Right hindlimb (tissue), 1 donor: ENCODE data around the gene CTNNBIP1.
"Not testable (repeated sequence)": the region's sequence is repeated elsewhere in the genome, so short reads cannot be mapped to it uniquely, and the experiment has no call there.

Experiments used
- DNase-seq: peaks from one replicate; pipeline ENCODE4 v3.0.0-alpha.2; 2018

CTNNBIP1 gene

GRCh38 chr1:9910076-9910422 is at the start of gene CTNNBIP1:
TSS of gene CTNNBIP1 (minus strand) at chr1:9910269. CDS start at chr1:9872064, 38,205 bp downstream.
- no peak for DNase-seq

- DNase-seq = no peak
Observed at GRCh38 chr1:9957726-9958125, 47.7 kb upstream of the CTNNBIP1 start.

GRCh38 chr1:9946315-9946714 is 36.2 kb upstream of the CTNNBIP1 start:
- no peak for DNase-seq

GRCh38 chr1:9942939-9943788 is 33.1 kb upstream of the CTNNBIP1 start, which contains the start of the genes LZIC and NMNAT1:
TSS of gene LZIC (minus strand) at chr1:9943391. CDS start at chr1:9936619, 6,772 bp downstream.
TSS of gene NMNAT1 (plus strand) at chr1:9943475. CDS start at chr1:9972074, 28,599 bp downstream.
- DNase-seq = peak; percentile 94

GRCh38 chr1:9942399-9942938 is 32.4 kb upstream of the CTNNBIP1 start:
- DNase-seq = peak; percentile 25

- DNase-seq = no peak
Observed at GRCh38 chr1:9929431-9930385, 19.6 kb upstream of the CTNNBIP1 start.

GRCh38 chr1:9927259-9927658 is 17.2 kb upstream of the CTNNBIP1 start:
- DNase-seq = no peak

GRCh38 chr1:9922342-9922741 is 12.3 kb upstream of the CTNNBIP1 start:
- DNase-seq = no peak

- no peak for DNase-seq
Observed at GRCh38 chr1:9920606-9921005, 10.5 kb upstream of the CTNNBIP1 start.

GRCh38 chr1:9917901-9918300 is 7.8 kb upstream of the CTNNBIP1 start:
- DNase-seq = no peak

- DNase-seq = not testable (repeated sequence)
Observed at GRCh38 chr1:9917495-9917894, 7.4 kb upstream of the CTNNBIP1 start.

GRCh38 chr1:9916452-9916851 is 6.4 kb upstream of the CTNNBIP1 start:
- DNase-seq = no peak

- no peak for DNase-seq
Observed at GRCh38 chr1:9914610-9914937, 4.5 kb upstream of the CTNNBIP1 start.

- DNase-seq = no peak
Observed at GRCh38 chr1:9912264-9912936, 2.3 kb upstream of the CTNNBIP1 start.

GRCh38 chr1:9910423-9911178 is 532 bp upstream of the CTNNBIP1 start:
- DNase-seq = peak; percentile 100

GRCh38 chr1:9909234-9910046 is 629 bp downstream of the CTNNBIP1 start:
- peak; percentile 39 for DNase-seq

GRCh38 chr1:9908871-9909233 is 1.2 kb downstream of the CTNNBIP1 start:
- DNase-seq = no peak

GRCh38 chr1:9907441-9907840 is 2.6 kb downstream of the CTNNBIP1 start:
- DNase-seq = no peak

GRCh38 chr1:9906466-9906865 is 3.6 kb downstream of the CTNNBIP1 start:
- DNase-seq = no peak

- no peak for DNase-seq
Observed at GRCh38 chr1:9905010-9905409, 5.1 kb downstream of the CTNNBIP1 start.

GRCh38 chr1:9904596-9904995 is 5.5 kb downstream of the CTNNBIP1 start:
- DNase-seq = no peak
